GM18505 (cell line): ENCODE measurements around the gene MDH1.
"Not testable (repeated sequence)": the region's sequence is repeated elsewhere in the genome, so short reads cannot be mapped to it uniquely, and the experiment has no call there.

Experiments used
- ATAC-seq: cut with Tn5 transposase; IDR thresholded peaks from one replicate; pipeline ENCODE4 v1.9.1; 2021; ENCODE audit not compliant: unreplicated experiment
- POLR2A ChIP-seq: IDR thresholded peaks from 4 replicates; pipeline ENCODE4 v1.6.1; 2011; ENCODE audit warnings: borderline replicate concordance; ENCODE audit not compliant: insufficient read depth, insufficient read length; ENCODE audit errors: extremely low read depth

MDH1 gene

DNA sequence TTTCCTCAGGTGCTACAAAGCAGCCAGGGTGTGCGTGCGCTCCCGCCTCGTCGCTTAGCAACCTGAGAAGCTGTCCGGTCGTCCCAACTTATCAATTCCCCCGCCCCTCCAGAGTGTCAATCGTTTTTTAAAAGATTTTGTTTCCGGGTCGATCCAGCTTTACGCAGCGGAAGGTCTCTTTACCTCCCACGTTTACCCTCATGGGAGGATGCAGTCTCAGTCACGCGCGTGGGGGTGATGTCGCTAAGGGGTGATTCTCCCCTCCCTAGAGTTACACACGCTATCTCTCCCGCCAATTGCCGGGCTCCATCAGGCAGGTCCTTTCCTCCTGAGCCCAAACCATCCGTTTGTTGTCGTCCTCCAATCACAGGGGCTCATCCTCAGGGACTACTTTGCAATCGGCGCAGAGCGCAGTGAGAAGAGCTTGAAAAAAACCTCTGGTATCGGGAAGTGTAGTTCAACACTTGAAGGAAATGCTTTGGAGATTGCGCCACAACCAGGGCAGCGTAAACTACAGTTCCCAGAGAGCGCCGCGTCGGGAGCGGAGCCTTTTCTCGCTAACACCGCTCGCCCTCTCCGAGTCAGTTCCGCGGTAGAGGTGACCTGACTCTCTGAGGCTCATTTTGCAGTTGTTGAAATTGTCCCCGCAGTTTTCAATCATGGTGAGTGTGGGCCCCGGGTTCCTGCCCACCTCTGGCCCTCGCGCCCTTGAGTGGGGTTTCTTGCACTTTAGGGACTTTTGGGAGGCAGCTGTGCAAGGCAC, at the start of gene MDH1, which contains the start of gene WDPCP:
TSS of gene MDH1 (plus strand) at position 579 of the 763 bp plus-strand sequence. CDS start at position 660, 81 bp downstream.
TSS of gene WDPCP (minus strand) at position 93 of the 763 bp plus-strand sequence. CDS start 206 bp downstream, outside the sequence.
- peak; percentile 87 for ATAC-seq
- peak; percentile 93 for TF ChIP-seq POLR2A

DNA sequence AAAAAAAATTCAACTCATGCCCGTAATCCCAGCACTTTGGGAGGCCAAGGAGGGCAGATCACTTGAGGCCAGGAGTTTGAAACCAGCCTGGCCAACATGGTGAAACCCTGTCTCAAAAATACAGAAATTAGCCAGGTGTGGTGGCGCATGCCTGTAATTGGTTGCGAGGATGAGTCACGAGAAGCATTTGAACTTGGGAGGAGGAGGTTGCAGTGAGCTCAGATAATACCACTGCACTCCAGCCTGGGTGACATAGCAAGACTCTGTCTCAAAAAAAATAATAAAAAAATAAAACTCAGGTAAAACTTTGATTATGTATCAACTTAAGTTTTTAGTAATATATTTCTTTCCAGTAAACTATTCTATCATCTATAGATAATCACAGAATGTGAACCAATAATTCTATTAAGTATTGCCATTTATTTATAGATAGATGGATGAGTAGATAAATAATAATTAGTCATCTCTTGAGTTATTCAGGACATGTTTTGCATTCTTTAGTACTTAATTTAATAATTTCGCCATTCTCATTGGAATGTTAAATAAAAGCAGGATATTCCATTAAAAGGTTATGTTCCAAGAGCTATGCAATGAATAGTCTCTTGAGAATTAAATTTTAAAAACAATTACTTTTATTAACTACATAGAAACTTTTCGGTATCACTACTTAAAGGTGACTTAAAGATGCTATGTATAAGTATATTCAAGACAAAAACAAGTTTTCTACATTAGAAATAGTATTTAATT, 49.2 kb upstream of the MDH1 start:
- TF ChIP-seq POLR2A: no peak
- ATAC-seq: no peak

DNA sequence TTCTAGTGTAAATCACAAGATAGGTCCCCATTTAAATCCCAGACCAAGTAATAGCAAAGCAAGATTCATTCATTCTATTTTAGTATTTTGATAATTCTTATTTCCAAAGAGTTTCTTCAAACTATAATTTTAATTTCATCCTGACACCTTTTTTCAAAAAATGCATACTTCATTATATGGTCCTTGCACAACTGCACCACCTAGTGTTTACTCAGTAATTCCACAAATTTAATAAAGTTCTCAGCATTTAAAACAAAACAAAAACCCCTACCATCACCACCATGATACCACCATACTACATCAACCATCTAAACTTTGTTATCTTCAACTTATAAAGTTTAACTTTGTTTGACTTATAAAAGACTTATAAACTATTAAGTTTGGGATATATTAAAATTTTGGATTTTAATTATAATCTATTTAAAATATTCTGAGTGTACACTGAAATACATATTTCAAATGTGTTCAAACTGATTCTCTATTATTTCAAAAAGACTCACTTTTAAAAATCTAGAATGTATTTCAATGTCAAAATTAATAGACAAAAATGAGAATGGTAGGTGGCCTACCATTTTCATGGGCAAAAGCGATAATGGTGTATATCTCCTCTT, 44.6 kb upstream of the MDH1 start:
- TF ChIP-seq POLR2A: no peak
- ATAC-seq: no peak

DNA sequence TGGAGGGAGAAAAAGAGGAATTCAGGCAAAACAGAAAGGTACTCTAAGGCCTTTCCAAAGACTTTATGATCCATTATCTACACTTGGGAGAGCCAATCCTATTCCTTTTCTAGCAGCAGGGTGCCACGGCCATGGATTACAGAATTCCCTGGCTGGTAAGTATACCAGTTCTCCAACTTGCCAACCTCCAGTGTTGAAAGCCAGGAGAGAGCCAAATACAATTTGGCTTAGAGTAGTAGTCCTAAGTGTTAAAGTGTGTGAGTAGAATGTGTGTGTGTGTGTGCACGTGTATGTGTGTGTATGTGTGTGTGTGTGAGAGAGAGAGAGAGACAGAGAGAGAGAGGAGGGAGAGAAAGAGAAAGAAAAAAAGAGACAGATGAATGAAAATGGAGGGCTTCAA, 43.7 kb upstream of the MDH1 start:
- no peak for TF ChIP-seq POLR2A
- ATAC-seq: no peak

DNA sequence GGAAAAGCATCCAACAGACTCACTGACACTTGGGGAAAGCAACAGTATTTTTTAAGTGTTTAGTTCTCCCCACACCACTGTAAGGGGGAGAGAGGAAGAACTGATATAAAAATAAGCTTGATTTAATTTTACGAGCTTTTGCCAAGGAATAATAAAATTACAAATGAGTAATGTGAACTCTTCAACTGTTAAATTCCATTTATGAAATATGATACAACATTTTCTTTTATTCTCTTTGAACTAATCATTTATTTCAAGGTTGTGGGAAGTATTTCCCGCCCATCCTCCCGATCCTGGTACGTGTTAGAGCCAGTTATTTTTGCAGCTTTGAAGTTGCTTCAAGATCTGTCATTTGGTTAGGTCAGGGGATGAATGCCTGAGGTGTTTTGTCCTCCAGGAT, 35.7 kb upstream of the MDH1 start:
- no peak for ATAC-seq
- TF ChIP-seq POLR2A: no peak

DNA sequence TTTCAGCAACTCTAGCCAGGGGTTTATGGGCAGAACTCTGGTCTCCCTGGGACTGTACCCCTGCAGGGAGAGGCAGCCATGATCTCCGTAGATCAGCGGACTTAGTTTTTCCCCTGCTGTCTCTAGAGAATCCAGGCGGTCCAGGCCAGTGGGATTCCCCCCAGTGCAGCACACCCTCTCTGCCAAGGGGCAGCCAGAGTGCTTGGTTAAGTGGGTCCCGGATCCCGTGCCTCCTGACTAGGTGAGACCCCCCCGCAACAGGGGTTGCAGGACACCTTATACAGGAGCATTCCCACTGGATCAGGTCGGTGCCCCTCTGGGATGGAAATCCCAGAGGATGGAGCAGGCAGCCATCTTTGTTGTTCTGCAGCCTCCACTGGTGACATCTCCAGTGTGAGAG, 33.5 kb upstream of the MDH1 start:
- no peak for TF ChIP-seq POLR2A
- ATAC-seq: no peak

DNA sequence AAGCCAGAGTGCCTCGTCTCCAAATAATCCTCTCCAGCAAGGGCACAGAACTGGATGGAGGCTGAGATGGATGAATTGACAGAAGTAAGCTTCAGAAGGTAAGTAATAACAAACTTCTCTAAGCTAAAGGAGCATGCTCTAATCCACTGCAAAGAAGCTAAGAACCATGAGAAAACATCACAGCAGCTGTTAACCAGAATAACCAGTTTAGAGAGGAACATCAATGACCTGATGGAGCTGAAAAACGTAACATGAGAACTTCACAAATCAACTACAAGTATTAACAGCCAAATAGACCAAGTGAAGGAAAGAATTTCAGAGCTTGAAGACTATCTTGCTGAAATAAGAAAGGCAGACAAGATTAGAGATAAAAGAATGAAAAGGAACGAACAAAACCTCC, 32.8 kb upstream of the MDH1 start:
- no peak for TF ChIP-seq POLR2A
- no peak for ATAC-seq

DNA sequence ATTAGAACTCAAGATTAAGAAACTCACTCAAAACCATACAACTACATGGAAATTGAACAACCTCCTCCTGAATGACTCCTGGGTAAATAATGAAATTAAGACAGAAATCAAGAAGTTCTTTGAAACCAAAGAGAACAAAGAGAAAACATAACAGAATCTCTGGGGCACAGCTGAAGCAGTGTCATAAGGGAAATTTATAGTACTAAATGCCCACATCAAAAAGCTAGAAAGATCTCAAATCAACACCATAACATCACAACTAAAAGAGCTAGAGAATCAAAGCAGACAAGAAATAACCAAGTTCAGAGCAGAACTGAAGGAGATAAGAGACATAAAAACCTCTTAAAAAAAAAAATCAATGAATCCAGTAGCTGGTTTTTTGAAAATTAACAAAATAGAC, 30.9 kb upstream of the MDH1 start:
- ATAC-seq: not testable (repeated sequence)

DNA sequence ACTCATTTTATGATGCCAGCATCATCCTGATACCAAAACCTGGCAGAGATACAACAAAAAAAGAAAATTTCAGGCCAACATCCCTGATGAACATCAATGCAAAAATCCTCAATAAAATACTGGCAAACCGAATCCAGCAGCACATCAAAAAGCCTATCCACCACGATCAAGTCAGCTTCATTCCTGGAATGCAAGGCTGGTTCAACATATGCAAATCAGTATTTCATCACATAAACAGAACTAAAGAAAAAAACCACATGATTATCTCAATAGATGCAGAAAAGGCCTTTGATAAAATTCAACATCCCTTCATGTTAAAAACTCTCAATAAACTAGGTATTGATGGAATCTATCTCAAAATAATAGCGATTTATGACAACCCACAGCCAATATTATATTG, 29.8 kb upstream of the MDH1 start:
- not testable (repeated sequence) for ATAC-seq

DNA sequence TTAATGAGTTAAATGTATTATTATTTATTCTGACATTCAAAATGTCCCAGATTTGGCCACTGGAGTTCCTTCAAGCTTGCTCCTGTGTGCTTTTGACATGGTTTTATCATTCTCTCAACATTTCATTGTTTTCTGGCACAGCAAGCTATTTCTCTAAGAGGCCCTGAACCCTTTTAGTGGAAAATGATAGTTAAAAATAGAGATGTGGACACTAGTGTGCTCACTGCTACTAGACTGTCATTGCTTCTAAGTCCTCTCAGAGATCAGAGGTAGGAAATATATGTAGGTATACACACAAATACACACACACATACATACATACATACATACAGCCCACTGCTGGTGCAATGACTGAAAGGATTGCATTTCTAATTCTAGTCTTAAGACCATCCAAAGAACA, 26.0 kb upstream of the MDH1 start:
- no peak for ATAC-seq
- no peak for TF ChIP-seq POLR2A

DNA sequence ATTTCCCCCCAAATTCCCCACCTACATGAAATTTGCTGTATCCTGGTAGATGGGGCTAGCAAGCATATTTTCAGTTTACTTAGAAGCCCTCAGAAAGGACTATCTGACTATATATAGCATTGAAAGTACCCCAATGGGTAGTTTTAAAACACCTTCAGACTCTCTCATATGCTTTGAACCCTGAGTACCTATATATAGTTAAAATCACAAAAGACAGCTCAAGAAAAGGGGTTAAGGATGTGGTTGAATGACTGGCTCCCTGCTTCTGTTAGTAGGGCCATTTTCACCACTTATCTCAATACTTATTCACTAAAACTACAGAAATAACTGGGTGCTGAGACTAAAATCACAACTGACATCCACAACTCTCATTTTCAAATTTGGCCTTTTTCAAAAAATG, 19.0 kb upstream of the MDH1 start:
- no peak for ATAC-seq

DNA sequence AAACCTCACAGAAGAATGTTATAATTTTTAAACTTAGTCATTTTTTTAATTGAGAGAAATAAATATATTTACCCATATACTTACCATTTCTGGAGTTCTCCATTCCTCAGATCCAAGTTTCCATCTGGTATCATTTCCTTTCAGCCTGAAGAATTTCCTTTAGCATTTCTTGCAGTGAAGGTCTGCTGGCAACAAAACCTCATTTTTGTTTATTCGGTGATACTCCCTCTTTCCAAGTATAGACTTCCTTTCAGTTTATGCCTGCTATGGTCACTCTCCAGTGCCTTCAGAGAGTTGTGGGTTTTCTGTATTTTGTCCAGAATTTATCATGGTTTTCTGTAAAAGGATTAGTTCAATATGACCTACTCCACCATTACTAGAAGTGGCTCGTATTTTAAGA, 17.5 kb upstream of the MDH1 start:
- TF ChIP-seq POLR2A: no peak
- ATAC-seq: no peak

More for the DNA sequence above, 19.0 kb upstream of the MDH1 start:
- no peak for TF ChIP-seq POLR2A

DNA sequence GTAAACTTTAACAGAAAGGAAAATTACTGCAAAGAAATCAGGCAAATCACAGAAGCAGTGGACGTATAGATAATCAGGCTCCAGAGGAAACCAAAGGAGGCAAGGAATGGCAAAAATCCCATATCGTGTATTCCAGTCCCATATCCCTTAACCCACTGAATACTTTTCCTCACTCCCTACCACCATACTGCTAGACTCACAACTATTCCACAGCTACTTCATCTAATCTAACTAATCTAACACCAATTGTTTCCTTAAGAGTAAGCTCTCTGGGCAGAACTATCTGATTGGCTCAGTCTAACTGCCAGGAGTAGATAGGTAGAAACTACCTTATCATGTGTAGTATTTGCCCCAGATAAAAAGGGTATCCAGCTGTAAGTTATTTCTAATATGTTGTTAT, 16.8 kb upstream of the MDH1 start:
- TF ChIP-seq POLR2A: no peak
- ATAC-seq: no peak

DNA sequence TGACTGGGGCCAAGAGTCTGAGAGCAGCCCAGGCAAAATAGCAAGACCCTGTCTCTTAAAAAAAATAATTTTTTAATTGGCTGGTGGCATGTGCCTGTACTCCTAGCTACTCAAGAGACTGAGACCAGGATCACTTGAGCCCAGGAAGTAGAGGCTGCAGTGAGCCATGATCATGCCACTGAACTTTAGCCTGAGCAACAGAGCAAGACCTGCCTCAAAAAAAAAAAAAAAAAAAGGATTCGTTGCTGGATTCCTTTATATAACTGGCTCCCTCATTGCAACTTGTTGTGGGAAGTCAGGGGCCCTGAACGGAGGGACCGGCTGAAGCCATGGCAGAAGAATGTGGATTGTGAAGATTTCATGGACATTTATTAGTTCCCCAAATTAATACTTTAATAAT, 15.7 kb upstream of the MDH1 start:
- not testable (repeated sequence) for ATAC-seq

DNA sequence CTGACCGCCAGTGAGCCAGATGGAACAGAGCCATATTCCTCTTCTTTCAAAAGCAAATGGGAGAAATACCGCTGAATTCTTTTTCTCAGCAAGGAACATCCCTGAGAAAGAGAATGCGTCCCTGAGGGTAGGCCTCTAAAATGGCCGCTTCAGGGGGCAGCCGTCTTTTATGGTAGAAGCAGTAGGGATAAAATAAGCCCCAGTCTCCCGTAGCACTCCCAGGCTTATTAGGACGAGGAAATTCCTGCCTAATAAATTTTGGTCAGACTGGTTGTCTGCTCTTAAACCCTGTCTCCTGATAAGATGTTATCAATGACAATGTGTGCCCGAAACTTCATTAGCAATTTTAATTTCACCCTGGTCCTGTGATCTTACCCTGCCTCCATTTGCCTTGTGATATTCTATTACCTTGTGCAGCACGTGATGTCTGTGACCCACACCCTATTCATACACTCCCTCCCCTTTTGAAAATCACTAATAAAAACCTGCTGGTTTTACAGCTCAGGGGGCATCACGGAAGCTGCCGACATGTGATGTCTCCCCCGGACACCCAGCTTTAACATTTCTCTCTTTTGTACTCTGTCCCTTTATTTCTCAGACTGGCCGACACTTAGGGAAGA, 14.9 kb upstream of the MDH1 start:
- not testable (repeated sequence) for ATAC-seq
